H1 (cell line): Measurements from ENCODE around the gene ABCA13. TPM values are rescaled to one million over a fixed set of nuclear protein-coding genes. Genes with fewer than 3 reads are reported as not detected.

Source experiments
- ASH2L ChIP-seq: fragments of 200-600, 300-600 bp; sonication (generic); IDR thresholded peaks from one replicate; pipeline ENCODE4 v1.7.1; 2017; ENCODE audit warnings: low read length
- EP300 ChIP-seq, 2 experiments: IDR thresholded peaks; 1 replicate in 1 of 2; 2 replicates in 1 of 2; pipeline ENCODE4 v1.6.1; 2011 to 2012; ENCODE audit warnings: low read depth in 2 of 2, low read length in 2 of 2, mild to moderate bottlenecking in 2 of 2, borderline replicate concordance in 1 of 2, inconsistent platforms in 1 of 2, moderate library complexity in 1 of 2
- EZH2 ChIP-seq: fragments of 200-600 bp; sonication (generic); IDR thresholded peaks from 2 replicates; pipeline ENCODE4 v1.7.1; 2012; ENCODE audit warnings: low read depth, mild to moderate bottlenecking, moderate library complexity, low read length, inconsistent platforms; ENCODE audit not compliant: severe bottlenecking
- SAP30 ChIP-seq: fragments of 300-600 bp; sonication (generic); IDR thresholded peaks from 2 replicates; pipeline ENCODE4 v1.7.1; 2012; ENCODE audit warnings: low read length, moderate library complexity, mild to moderate bottlenecking, inconsistent platforms; ENCODE audit not compliant: insufficient read depth, insufficient replicate concordance
- TAF7 ChIP-seq: optimal IDR thresholded peaks from 2 replicates; pipeline ENCODE3; 2011; ENCODE audit warnings: low read depth, mild to moderate bottlenecking, inconsistent platforms, low read length, moderate library complexity, borderline replicate concordance
- TEAD4 ChIP-seq: IDR thresholded peaks from 2 replicates; pipeline ENCODE4 v1.6.1; 2012; ENCODE audit warnings: low read depth, low read length, inconsistent platforms, mixed read lengths
- polyA plus RNA-seq, 7 experiments: library from polyadenylated mRNA; depleted of rRNA in 3 of 7; stranded (reverse) in 5 of 7; unstranded in 2 of 7; fragments of >200 nt in 5 of 7; fragments of 200-250 nt in 2 of 7; gene quantifications; 1 replicate in 5 of 7; 2 replicates in 1 of 7; 4 replicates in 1 of 7; pipeline versions ENCODE4 v1.2.1 to v1.2.3, GENCODE V29; 2011 to 2013; ENCODE audit warnings: missing spikeins in 2 of 7, mixed read lengths in 2 of 7
- total RNA-seq: library from RNA; stranded (reverse); fragmentation: NEBNext Ultra II Directional; extraction: Animal tissue kit (Norgen Biotek cat#: 25700); gene quantifications from 2 replicates; pipeline ENCODE4 v1.2.1, GENCODE V29; 2021

ABCA13 gene
- total and polyA plus RNA-seq, 2 of the 8 experiments (the other 6 are each of a cell fraction or from before 2014, with no cell fraction given): 0.07 to 0.09 TPM

DNA sequence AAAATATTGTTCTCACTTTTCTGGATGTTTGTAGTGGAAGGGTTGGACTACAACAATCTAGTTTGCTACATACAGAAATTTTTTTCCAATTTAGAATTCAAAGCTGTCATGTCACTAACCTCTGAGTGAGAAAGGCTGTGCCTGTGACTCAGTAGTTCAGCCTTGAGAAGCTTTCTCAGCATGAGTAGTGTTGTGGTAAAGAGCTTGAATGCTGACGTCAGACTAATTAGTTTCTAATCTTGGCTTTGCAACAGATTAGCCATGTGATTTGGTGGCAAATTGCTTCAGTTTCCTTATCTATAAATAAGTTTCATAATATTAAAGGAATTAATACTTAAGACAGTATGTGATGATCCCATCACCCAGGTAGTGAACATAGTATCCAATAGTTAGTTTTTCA is 83.8 kb downstream of the ABCA13 start (continued):
- TF ChIP-seq ASH2L (no peak), TAF7 (no peak), TEAD4 (no peak), EZH2 (no peak), SAP30 (no peak), EP300 (IDR thresholded peaks at IDR 0.05; ENCODE audit: borderline replicate concordance in 1 of 2, low read depth in 2 of 2, low read length in 2 of 2) (no peak)
